K562 (cell line): ENCODE results near the gene CSH1. TPM values are rescaled to one million over a fixed set of nuclear protein-coding genes. Genes with fewer than 3 reads are reported as not detected.

Experiments
- CC2D1A ChIP-seq: fragments of 450-650 bp; IDR thresholded peaks from 2 replicates; pipeline ENCODE4 v1.6.1; 2017; ENCODE audit warnings: mild to moderate bottlenecking
- KHSRP ChIP-seq: fragments of 450-650 bp; IDR thresholded peaks from 2 replicates; pipeline ENCODE4 v1.6.1; 2017
- MAFK ChIP-seq: IDR thresholded peaks from 2 replicates; pipeline ENCODE4 v1.6.1; 2011; ENCODE audit warnings: low read length, improper control_type of control experiment
- RB1 ChIP-seq: fragments of 450-650 bp; IDR thresholded peaks from 2 replicates; pipeline ENCODE4 v1.6.1; 2017; ENCODE audit warnings: low read depth, mild to moderate bottlenecking
- RBM15 ChIP-seq: fragments of 200-400 bp; formaldehyde crosslinking; IDR thresholded peaks from 2 replicates; pipeline ENCODE4 v1.6.1; 2018; ENCODE audit warnings: mild to moderate bottlenecking, low read length, moderate library complexity; ENCODE audit not compliant: insufficient read depth
- SMC3 ChIP-seq: conservative IDR thresholded peaks from 2 replicates; pipeline ENCODE4 v1.6.1; 2011; ENCODE audit warnings: low read depth, low read length, improper control_type of control experiment; ENCODE audit not compliant: insufficient read depth
- SRSF3 ChIP-seq: fragments of 200-400 bp; formaldehyde crosslinking; IDR thresholded peaks from 2 replicates; pipeline ENCODE4 v1.6.1; 2016; ENCODE audit warnings: mild to moderate bottlenecking, low read length, moderate library complexity; ENCODE audit not compliant: insufficient read depth
- TAL1 ChIP-seq: fragments of 450-650 bp; IDR thresholded peaks from 2 replicates; pipeline ENCODE4 v1.6.1; 2016; ENCODE audit warnings: mild to moderate bottlenecking
- YBX1 ChIP-seq: fragments of 450-650 bp; IDR thresholded peaks from 2 replicates; pipeline ENCODE4 v1.7.1; 2016; ENCODE audit warnings: mild to moderate bottlenecking
- ZFP30 ChIP-seq: fragments of 250-450 bp; sonication (Bioruptor Pico); IDR thresholded peaks from 2 replicates; pipeline ENCODE4 v1.8.0; 2022; ENCODE audit warnings: moderate library complexity, mild to moderate bottlenecking, inconsistent platforms, borderline replicate concordance
- ZNF644 ChIP-seq: fragments of 200-800 bp; sonication (Bioruptor generic); IDR thresholded peaks from 2 replicates; pipeline ENCODE4 v1.6.1; 2016; ENCODE audit warnings: low read depth, missing genetic modification characterization, missing compliant biosample characterization
- polyA plus RNA-seq, 8 experiments: library from polyadenylated mRNA; depleted of rRNA in 4 of 8; stranded (reverse) in 5 of 8; unstranded in 3 of 8; fragments of >200 nt; fragmentation: Nextera tagmentation in 2 of 8; fragmentation: Illumina TruSeq in 1 of 8; extraction: Ambion mirVana in 2 of 8; extraction: Trizol in 1 of 8; gene quantifications; 2 replicates each; pipeline versions ENCODE4 v1.2.1 to v1.2.3, GENCODE V29; 2011 to 2014; ENCODE audit warnings: inconsistent platforms in 1 of 8, missing spikeins in 1 of 8
- total RNA-seq, 7 experiments: library from RNA; depleted of rRNA in 6 of 7; stranded (reverse); fragments of >200 nt in 6 of 7; fragmentation: Illumina TruSeq in 2 of 7; extraction: Trizol in 2 of 7; gene quantifications; 2 replicates each; pipeline versions ENCODE4 v1.2.1 to v1.2.3, GENCODE V29; 2011 to 2021; ENCODE audit warnings: low replicate concordance in 1 of 7
- TF ChIP-seq, protein P1 (sequence below), 2 experiments: fragments of 450-650 bp; formaldehyde crosslinking in 1 of 2; IDR thresholded peaks; 2 replicates each; pipeline versions ENCODE4 v1.4.0 to v1.6.1; 2014 to 2020; ENCODE audit warnings: mild to moderate bottlenecking in 2 of 2, borderline replicate concordance in 1 of 2, low read depth in 1 of 2
- TF ChIP-seq, protein P2 (sequence below): fragments of 450-650 bp; formaldehyde crosslinking; IDR thresholded peaks from 2 replicates; pipeline ENCODE4 v1.4.0; 2020; ENCODE audit warnings: mild to moderate bottlenecking, moderate library complexity
- TF ChIP-seq, protein P3 (sequence below): fragments of 250-450 bp; sonication (Bioruptor Pico); IDR thresholded peaks from 2 replicates; pipeline ENCODE4 v1.8.0; 2021; ENCODE audit warnings: moderate library complexity, mild to moderate bottlenecking, inconsistent platforms
- TF ChIP-seq, protein P4 (sequence below): sonication (generic); formaldehyde crosslinking; IDR thresholded peaks from 2 replicates; pipeline ENCODE4 v1.8.0; 2022; ENCODE audit warnings: missing genetic modification reagents, mild to moderate bottlenecking, moderate library complexity, borderline replicate concordance

CSH1 gene
- total and polyA plus RNA-seq, 9 of the 15 experiments (the other 6 are each of a cell fraction or from before 2014, with no cell fraction given): not detected

DNA sequence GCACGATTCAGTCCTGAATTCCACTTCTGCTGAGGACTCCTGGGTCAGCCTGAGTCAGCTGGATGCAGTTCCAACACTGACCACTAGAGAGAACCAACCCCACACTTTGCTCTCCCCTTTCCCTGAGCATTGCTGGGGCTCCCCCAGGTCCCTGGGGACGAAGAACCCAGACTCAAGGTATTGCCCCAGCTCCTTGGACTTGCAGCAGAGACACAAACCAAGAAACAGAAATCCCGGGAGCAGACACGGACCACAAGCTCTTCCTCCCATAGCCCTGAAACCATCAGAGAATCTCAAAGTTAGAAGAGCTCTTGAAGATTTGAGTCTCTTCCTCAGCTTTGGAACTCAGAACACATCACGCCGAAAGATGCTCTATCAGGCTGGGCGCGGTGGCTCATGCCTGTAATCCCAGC is 22.9 kb upstream of the CSH1 start (continued):
- TF ChIP-seq, protein P1, sequence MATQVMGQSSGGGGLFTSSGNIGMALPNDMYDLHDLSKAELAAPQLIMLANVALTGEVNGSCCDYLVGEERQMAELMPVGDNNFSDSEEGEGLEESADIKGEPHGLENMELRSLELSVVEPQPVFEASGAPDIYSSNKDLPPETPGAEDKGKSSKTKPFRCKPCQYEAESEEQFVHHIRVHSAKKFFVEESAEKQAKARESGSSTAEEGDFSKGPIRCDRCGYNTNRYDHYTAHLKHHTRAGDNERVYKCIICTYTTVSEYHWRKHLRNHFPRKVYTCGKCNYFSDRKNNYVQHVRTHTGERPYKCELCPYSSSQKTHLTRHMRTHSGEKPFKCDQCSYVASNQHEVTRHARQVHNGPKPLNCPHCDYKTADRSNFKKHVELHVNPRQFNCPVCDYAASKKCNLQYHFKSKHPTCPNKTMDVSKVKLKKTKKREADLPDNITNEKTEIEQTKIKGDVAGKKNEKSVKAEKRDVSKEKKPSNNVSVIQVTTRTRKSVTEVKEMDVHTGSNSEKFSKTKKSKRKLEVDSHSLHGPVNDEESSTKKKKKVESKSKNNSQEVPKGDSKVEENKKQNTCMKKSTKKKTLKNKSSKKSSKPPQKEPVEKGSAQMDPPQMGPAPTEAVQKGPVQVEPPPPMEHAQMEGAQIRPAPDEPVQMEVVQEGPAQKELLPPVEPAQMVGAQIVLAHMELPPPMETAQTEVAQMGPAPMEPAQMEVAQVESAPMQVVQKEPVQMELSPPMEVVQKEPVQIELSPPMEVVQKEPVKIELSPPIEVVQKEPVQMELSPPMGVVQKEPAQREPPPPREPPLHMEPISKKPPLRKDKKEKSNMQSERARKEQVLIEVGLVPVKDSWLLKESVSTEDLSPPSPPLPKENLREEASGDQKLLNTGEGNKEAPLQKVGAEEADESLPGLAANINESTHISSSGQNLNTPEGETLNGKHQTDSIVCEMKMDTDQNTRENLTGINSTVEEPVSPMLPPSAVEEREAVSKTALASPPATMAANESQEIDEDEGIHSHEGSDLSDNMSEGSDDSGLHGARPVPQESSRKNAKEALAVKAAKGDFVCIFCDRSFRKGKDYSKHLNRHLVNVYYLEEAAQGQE (IDR thresholded peaks at IDR 0.05; ENCODE audit: borderline replicate concordance): peak; percentile 86
- TF ChIP-seq, protein P1 (CRISPR knock-in tag; IDR thresholded peaks at IDR 0.05; ENCODE audit: low read depth): no peak
- TF ChIP-seq TAL1 (no peak), RB1 (peak; percentile 34; the same call in 1 of the 2 replicates), RBM15 (no peak), SRSF3 (no peak), MAFK (no peak), KHSRP (no peak), CC2D1A (peak; percentile 79), ZNF644 (tag) (no peak), SMC3 (peak; percentile 56; the same call in 1 of the 2 replicates), YBX1 (no peak), ZFP30 (no peak)
- TF ChIP-seq, protein P2, sequence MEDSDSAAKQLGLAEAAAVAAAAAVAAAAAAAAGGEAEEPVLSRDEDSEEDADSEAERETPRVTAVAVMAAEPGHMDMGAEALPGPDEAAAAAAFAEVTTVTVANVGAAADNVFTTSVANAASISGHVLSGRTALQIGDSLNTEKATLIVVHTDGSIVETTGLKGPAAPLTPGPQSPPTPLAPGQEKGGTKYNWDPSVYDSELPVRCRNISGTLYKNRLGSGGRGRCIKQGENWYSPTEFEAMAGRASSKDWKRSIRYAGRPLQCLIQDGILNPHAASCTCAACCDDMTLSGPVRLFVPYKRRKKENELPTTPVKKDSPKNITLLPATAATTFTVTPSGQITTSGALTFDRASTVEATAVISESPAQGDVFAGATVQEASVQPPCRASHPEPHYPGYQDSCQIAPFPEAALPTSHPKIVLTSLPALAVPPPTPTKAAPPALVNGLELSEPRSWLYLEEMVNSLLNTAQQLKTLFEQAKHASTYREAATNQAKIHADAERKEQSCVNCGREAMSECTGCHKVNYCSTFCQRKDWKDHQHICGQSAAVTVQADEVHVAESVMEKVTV (CRISPR knock-in tag): peak; percentile 84
- TF ChIP-seq, protein P3, sequence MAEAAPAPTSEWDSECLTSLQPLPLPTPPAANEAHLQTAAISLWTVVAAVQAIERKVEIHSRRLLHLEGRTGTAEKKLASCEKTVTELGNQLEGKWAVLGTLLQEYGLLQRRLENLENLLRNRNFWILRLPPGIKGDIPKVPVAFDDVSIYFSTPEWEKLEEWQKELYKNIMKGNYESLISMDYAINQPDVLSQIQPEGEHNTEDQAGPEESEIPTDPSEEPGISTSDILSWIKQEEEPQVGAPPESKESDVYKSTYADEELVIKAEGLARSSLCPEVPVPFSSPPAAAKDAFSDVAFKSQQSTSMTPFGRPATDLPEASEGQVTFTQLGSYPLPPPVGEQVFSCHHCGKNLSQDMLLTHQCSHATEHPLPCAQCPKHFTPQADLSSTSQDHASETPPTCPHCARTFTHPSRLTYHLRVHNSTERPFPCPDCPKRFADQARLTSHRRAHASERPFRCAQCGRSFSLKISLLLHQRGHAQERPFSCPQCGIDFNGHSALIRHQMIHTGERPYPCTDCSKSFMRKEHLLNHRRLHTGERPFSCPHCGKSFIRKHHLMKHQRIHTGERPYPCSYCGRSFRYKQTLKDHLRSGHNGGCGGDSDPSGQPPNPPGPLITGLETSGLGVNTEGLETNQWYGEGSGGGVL (CRISPR knock-in tag): no peak
- TF ChIP-seq, protein P4, sequence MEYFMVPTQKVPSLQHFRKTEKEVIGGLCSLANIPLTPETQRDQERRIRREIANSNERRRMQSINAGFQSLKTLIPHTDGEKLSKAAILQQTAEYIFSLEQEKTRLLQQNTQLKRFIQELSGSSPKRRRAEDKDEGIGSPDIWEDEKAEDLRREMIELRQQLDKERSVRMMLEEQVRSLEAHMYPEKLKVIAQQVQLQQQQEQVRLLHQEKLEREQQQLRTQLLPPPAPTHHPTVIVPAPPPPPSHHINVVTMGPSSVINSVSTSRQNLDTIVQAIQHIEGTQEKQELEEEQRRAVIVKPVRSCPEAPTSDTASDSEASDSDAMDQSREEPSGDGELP (CRISPR knock-in tag): peak; percentile 85
